GM12874 (cell line): ENCODE results near the gene MDN1.

ENCODE experiments used
- TF ChIP-seq, protein P1 (sequence below): IDR thresholded peaks from 2 replicates; pipeline ENCODE4 v1.5.1; 2011; ENCODE audit warnings: low read depth, mild to moderate bottlenecking, control low read depth, low read length, moderate library complexity; ENCODE audit not compliant: insufficient read depth

MDN1 gene

DNA sequence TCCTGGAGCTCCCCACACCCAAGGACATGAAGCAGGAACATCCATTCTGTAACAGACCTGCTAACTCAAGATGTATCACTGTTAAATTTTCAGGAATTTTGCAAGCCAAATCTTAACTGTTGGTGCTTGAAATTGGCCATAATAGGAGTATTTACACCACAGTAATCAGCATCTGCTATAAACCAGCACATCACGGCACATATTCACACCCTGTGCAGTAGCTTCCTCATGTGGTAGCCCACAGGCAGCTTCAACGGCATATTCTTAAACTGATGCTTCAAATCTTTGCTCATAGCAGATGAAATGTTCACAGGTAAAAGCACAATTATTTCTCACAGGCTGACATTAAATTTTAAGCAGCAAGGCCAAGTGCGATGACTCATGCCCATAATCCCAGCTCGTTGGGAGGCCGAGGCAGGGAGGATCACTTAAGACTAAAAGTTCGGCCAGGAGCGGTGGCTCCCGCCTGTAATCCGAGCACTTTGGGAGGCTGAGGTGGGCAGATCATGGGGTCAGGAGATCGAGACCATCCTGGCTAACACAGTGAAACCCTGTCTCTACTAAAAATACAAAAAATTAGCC is 137.5 kb downstream of the MDN1 start:
- TF ChIP-seq, protein P1, sequence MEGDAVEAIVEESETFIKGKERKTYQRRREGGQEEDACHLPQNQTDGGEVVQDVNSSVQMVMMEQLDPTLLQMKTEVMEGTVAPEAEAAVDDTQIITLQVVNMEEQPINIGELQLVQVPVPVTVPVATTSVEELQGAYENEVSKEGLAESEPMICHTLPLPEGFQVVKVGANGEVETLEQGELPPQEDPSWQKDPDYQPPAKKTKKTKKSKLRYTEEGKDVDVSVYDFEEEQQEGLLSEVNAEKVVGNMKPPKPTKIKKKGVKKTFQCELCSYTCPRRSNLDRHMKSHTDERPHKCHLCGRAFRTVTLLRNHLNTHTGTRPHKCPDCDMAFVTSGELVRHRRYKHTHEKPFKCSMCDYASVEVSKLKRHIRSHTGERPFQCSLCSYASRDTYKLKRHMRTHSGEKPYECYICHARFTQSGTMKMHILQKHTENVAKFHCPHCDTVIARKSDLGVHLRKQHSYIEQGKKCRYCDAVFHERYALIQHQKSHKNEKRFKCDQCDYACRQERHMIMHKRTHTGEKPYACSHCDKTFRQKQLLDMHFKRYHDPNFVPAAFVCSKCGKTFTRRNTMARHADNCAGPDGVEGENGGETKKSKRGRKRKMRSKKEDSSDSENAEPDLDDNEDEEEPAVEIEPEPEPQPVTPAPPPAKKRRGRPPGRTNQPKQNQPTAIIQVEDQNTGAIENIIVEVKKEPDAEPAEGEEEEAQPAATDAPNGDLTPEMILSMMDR: no peak

DNA sequence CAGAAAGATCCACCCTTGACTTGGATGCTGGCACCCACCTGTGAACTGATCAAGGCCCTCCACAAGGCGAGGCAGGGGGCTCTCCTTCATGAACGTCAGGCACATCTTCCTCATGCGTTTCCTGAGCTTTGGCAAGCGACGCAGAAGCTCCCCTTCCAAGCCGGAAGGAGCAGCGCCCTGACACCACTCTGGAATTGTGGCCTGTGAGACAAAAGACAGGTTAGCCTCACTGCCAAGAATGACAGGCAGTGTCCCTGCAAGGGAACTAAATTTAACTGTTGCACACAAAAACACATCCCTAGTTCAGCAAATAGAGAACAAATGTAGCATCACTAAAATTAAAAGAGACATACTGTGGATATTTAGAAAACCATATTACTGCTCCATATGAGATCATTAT is 139.0 kb downstream of the MDN1 start:
- TF ChIP-seq, protein P1: no peak

DNA sequence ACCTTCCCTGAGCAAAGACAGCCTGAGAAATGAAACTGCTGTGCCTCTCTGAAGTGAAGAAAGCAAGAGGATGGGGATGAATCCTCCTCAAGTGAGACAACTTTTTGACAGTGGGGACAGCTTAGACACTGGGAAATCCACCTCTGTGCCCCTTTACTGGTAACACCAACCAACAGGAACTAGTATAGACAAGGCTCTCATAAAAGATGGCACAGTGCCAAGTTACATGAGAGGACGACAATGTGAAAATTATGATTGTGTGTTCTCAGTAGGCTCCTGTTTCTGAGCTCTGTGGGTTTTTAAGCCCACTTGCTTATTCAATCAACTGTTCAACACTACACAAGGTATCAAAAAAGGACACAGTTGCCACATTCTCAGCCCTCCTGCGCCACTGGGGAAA is 139.4 kb downstream of the MDN1 start:
- TF ChIP-seq, protein P1: no peak

- TF ChIP-seq, protein P1: no peak
Observed at GRCh38 chr6:89679215-89680120, 140.1 kb downstream of the MDN1 start.

- TF ChIP-seq, protein P1: no peak
Observed at GRCh38 chr6:89678531-89678930, 141.1 kb downstream of the MDN1 start.

GRCh38 chr6:89675949-89676748 is 143.4 kb downstream of the MDN1 start:
- TF ChIP-seq, protein P1: no peak
